A549 (cell line): Measurements from ENCODE around the gene INHBE. TPM values are rescaled to one million over a fixed set of nuclear protein-coding genes. Genes with fewer than 3 reads are reported as not detected.
A peak's percentile ranks its signal among the peaks of the same experiment; 100 is the strongest.
"Not testable (repeated sequence)": the region's sequence is repeated elsewhere in the genome, so short reads cannot be mapped to it uniquely, and the experiment has no call there.

Source experiments
- ATAC-seq, 2 experiments: fragments of 200-7000 bp in 1 of 2; fragments of >200 bp in 1 of 2; cut with Nextera tagmentation in 1 of 2; cut with Tn5 transposase in 1 of 2; 3 replicates each; pipeline versions ENCODE4 v1.8.0 to v1.9.1; 2018 to 2020; ENCODE audit warnings: mild to moderate bottlenecking in 1 of 2, moderate library complexity in 1 of 2
- CTCF ChIA-PET: fragments of 300-600 bp; sonication (Branson Sonifier 250); formaldehyde crosslinking; extraction: SDS; loops from one replicate; lab custom pipeline; 2021; ENCODE audit warnings: antibody characterized with exemption, inconsistent platforms; lab: Yijun Ruan, JAX
- POLR2A ChIA-PET: fragments of 350-600 bp; formaldehyde crosslinking; extraction: SDS; loops from one replicate; lab custom pipeline; 2021; ENCODE audit warnings: antibody characterized with exemption, inconsistent platforms; lab: Yijun Ruan, JAX
- DNase-seq, 2 experiments: peaks; one replicate each; pipeline versions ENCODE4 v3.0.0 to v3.0.0-alpha.2; 2011 to 2016; ENCODE audit warnings: low read depth in 1 of 2, low spot score in 1 of 2
- FAIRE-seq: peaks from 2 replicates; lab custom pipeline; 2011; peaks lifted over from hg19 to GRCh38; lab: Jason Lieb, UNC
- H3K27ac ChIP-seq, 2 experiments: fragments of >200 bp; sonication (Bioruptor Twin); formaldehyde crosslinking; 3 replicates each; pipeline ENCODE4 v1.5.1; 2016 to 2017
- H3K4me1 ChIP-seq: fragments of >200 bp; sonication (Bioruptor Twin); formaldehyde crosslinking; 3 replicates; pipeline ENCODE4 v1.6.1; 2016
- H3K4me2 ChIP-seq: fragments of >200 bp; sonication (Bioruptor Twin); formaldehyde crosslinking; 3 replicates; pipeline ENCODE4 v1.6.1; 2016
- H3K4me3 ChIP-seq: fragments of >200 bp; sonication (Bioruptor Twin); formaldehyde crosslinking; 3 replicates; pipeline ENCODE4 v1.5.1; 2016
- H3K9me3 ChIP-seq: fragments of >200 bp; sonication (Bioruptor Twin); formaldehyde crosslinking; 3 replicates; pipeline ENCODE4 v1.6.1; 2016
- BCL3 ChIP-seq: fragments of >200 bp; sonication (Bioruptor Twin); formaldehyde crosslinking; IDR thresholded peaks from 3 replicates; pipeline ENCODE4 v1.6.1; 2016
- CHD2 ChIP-seq: fragments of 150-350 bp; IDR thresholded peaks from 2 replicates; pipeline ENCODE4 v1.6.1; 2014; ENCODE audit warnings: low read length; ENCODE audit not compliant: partially characterized antibody
- CHD4 ChIP-seq: fragments of 200-600 bp; sonication (generic); IDR thresholded peaks from 2 replicates; pipeline ENCODE4 v1.6.1; 2016; ENCODE audit warnings: antibody characterized with exemption, mild to moderate bottlenecking, borderline replicate concordance
- CTCF ChIP-seq: fragments of >200 bp; sonication (Bioruptor Twin); formaldehyde crosslinking; IDR thresholded peaks from 3 replicates; pipeline ENCODE4 v1.5.1; 2016
- E2F6 ChIP-seq: IDR thresholded peaks from 2 replicates; pipeline ENCODE4 v1.6.1; 2012; ENCODE audit warnings: low read depth, borderline replicate concordance
- FOSB ChIP-seq: fragments of 250-450 bp; sonication (Bioruptor Pico); IDR thresholded peaks from 2 replicates; pipeline ENCODE4 v1.5.0; 2020; ENCODE audit warnings: mild to moderate bottlenecking, moderate library complexity
- GATA3 ChIP-seq: IDR thresholded peaks from 2 replicates; pipeline ENCODE4 v1.6.1; 2012; ENCODE audit warnings: borderline replicate concordance
- HDAC2 ChIP-seq: fragments of 200-600 bp; sonication (generic); IDR thresholded peaks from 2 replicates; pipeline ENCODE4 v1.6.1; 2016
- HEYL ChIP-seq: fragments of 250-450 bp; sonication (Bioruptor Pico); IDR thresholded peaks from 2 replicates; pipeline ENCODE4 v1.8.0; 2021; ENCODE audit warnings: mild to moderate bottlenecking, moderate library complexity
- HMGXB4 ChIP-seq: fragments of 250-450 bp; sonication (Bioruptor Pico); IDR thresholded peaks from 2 replicates; pipeline ENCODE4 v1.5.0; 2021; ENCODE audit warnings: mild to moderate bottlenecking, moderate library complexity, borderline replicate concordance
- HOXB13 ChIP-seq: fragments of 250-450 bp; sonication (Bioruptor Pico); IDR thresholded peaks from 2 replicates; pipeline ENCODE4 v1.5.0; 2020; ENCODE audit warnings: low read depth, mild to moderate bottlenecking, moderate library complexity
- KDM1A ChIP-seq: fragments of 200-600 bp; sonication (generic); IDR thresholded peaks from 2 replicates; pipeline ENCODE4 v1.6.1; 2016; ENCODE audit warnings: low read depth, mild to moderate bottlenecking
- MAZ ChIP-seq: fragments of 150-350 bp; IDR thresholded peaks from 2 replicates; pipeline ENCODE4 v1.6.1; 2014; ENCODE audit warnings: antibody characterized with exemption, low read depth, low read length, borderline replicate concordance
- NPAS2 ChIP-seq: fragments of 250-450 bp; sonication (Bioruptor Pico); IDR thresholded peaks from 2 replicates; pipeline ENCODE4 v1.8.0; 2022; ENCODE audit warnings: mild to moderate bottlenecking, moderate library complexity, borderline replicate concordance
- PBX3 ChIP-seq: IDR thresholded peaks from 2 replicates; pipeline ENCODE4 v1.6.1; 2012
- RAD21 ChIP-seq, 2 experiments: fragments of >200 bp in 1 of 2; sonication (Bioruptor Twin) in 1 of 2; formaldehyde crosslinking in 1 of 2; IDR thresholded peaks in 1 of 2; conservative IDR thresholded peaks in 1 of 2; 2 replicates in 1 of 2; 3 replicates in 1 of 2; pipeline ENCODE4 v1.6.1; 2012 to 2018; ENCODE audit warnings: inconsistent platforms in 1 of 2
- REST ChIP-seq: fragments of 200-600 bp; sonication (generic); IDR thresholded peaks from 2 replicates; pipeline ENCODE4 v1.6.1; 2016; ENCODE audit warnings: antibody characterized with exemption, mild to moderate bottlenecking, moderate library complexity
- RNF2 ChIP-seq: fragments of 200-600 bp; sonication (generic); IDR thresholded peaks from 2 replicates; pipeline ENCODE4 v1.6.1; 2016; ENCODE audit warnings: low read depth, mild to moderate bottlenecking, antibody characterized with exemption, moderate library complexity, borderline replicate concordance
- WGBS: methylation state at CpG from one replicate; pipeline ENCODE4 v1.1.6; 2017; ENCODE audit errors: missing lambda C conversion rate; 5-methylcytosine and 5-hydroxymethylcytosine counted together
- polyA plus RNA-seq, 4 experiments: library from polyadenylated mRNA; depleted of rRNA in 3 of 4; stranded (reverse); fragments of >200 nt; fragmentation: RNase III in 1 of 4; extraction: RNeasy Plus Mini Kit Qiagen cat#74134 plus additional on column Dnase treatment in 1 of 4; gene quantifications; 2 replicates in 3 of 4; 3 replicates in 1 of 4; pipeline ENCODE4 v1.2.3, GENCODE V29; 2011 to 2017

Gene INHBE
- polyA plus RNA-seq, 2 of the 4 experiments (the other 2 are of a cell fraction), result 0.74 to 2.4 TPM

GRCh38 chr12:57441846-57442427 is 13.2 kb upstream of the INHBE start (continued):
- TF ChIP-seq REST, result no peak
- TF ChIP-seq HOXB13 (CRISPR knock-in tag), result no peak
- TF ChIP-seq RNF2, result no peak
- TF ChIP-seq HEYL, result no peak
- TF ChIP-seq CTCF, result no peak

GRCh38 chr12:57444337-57444736 is 10.8 kb upstream of the INHBE start:
- WGBS, result 75% methylated on average over 6 of the region's 6 CpGs
- not testable (repeated sequence) for FAIRE-seq

GRCh38 chr12:57444744-57445143 is 10.4 kb upstream of the INHBE start:
- H3K4me1 ChIP-seq, result no peaks in the 10 kb centered on the region
- ChIA-PET CTCF (interaction anchor here (0.8 to 13.4 kb wide), 8 partner anchors 9 to 202 kb away, joined by 3 to 459 read pairs (median 4); partner anchors contain the start of genes GLI1 and INHBE), POLR2A (no interaction called here)
- WGBS, result 76% methylated on average over 5 of the region's 5 CpGs
- DNase-seq (no peak), ATAC-seq (peak in 1 of 2 experiments; percentile 40; a peak in 4 of 6 replicates), FAIRE-seq (no peak)
- H3K9me3 ChIP-seq, result peaks cover 15% of the 10 kb centered on the region
- no peak overlapping the region for H3K4me3 ChIP-seq
- no peak overlapping the region for H3K4me2 ChIP-seq
- no peak overlapping the region for H3K27ac ChIP-seq
- TF ChIP-seq E2F6 (no peak), MAZ (no peak), REST (no peak), PBX3 (no peak), BCL3 (no peak), CHD2 (no peak), NPAS2 (CRISPR knock-in tag) (no peak), HDAC2 (no peak), HMGXB4 (no peak), FOSB (CRISPR knock-in tag) (no peak), KDM1A (no peak), RAD21 (conservative IDR thresholded peaks at IDR 0.05 in 1 of 2, IDR thresholded peaks at IDR 0.05 in 1 of 2) (no peak), GATA3 (no peak), CHD4 (no peak)

More at GRCh38 chr12:57444337-57444736, 10.8 kb upstream of the INHBE start:
- DNase-seq, H3K4me1 ChIP-seq, H3K27ac ChIP-seq, ATAC-seq, H3K4me2 ChIP-seq, POLR2A ChIA-PET, H3K4me3 ChIP-seq: not testable (repeated sequence)
- CTCF ChIA-PET, result interaction anchor here (0.8 to 13.4 kb wide), 8 partner anchors 10 to 202 kb away, joined by 3 to 459 read pairs (median 4); partner anchors contain the start of genes GLI1 and INHBE
- peaks cover 15% of the 10 kb centered on the region for H3K9me3 ChIP-seq
